ENCODE data around the gene RASA1.

RASA1 gene

DNA sequence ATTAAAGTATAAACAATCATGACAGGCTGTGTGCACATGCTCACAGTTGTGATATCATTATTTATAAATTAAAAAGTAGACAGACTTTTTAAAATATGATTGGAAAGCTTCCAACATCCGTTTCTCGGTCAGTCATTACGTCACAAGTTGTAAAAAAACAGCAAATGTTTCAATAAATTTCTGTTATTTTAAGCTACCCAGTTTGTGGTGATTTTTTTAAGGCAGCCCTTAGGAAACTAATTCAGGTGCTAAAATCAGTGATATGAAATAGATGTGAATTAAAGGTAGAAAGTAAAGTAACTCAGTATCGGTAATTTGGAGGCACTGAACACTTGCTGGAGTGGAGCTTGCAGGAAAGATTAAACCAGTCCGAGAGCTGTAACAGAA is 143.9 kb downstream of the RASA1 start:
- TF ChIP-seq, protein P1, sequence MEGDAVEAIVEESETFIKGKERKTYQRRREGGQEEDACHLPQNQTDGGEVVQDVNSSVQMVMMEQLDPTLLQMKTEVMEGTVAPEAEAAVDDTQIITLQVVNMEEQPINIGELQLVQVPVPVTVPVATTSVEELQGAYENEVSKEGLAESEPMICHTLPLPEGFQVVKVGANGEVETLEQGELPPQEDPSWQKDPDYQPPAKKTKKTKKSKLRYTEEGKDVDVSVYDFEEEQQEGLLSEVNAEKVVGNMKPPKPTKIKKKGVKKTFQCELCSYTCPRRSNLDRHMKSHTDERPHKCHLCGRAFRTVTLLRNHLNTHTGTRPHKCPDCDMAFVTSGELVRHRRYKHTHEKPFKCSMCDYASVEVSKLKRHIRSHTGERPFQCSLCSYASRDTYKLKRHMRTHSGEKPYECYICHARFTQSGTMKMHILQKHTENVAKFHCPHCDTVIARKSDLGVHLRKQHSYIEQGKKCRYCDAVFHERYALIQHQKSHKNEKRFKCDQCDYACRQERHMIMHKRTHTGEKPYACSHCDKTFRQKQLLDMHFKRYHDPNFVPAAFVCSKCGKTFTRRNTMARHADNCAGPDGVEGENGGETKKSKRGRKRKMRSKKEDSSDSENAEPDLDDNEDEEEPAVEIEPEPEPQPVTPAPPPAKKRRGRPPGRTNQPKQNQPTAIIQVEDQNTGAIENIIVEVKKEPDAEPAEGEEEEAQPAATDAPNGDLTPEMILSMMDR (IDR thresholded peaks at IDR 0.05; ENCODE audit: low read depth, low read length) = no peak
- peak overlapping the region; percentile 76 for H3K4me3 ChIP-seq (ENCODE audit: low read depth, low read length)

DNA sequence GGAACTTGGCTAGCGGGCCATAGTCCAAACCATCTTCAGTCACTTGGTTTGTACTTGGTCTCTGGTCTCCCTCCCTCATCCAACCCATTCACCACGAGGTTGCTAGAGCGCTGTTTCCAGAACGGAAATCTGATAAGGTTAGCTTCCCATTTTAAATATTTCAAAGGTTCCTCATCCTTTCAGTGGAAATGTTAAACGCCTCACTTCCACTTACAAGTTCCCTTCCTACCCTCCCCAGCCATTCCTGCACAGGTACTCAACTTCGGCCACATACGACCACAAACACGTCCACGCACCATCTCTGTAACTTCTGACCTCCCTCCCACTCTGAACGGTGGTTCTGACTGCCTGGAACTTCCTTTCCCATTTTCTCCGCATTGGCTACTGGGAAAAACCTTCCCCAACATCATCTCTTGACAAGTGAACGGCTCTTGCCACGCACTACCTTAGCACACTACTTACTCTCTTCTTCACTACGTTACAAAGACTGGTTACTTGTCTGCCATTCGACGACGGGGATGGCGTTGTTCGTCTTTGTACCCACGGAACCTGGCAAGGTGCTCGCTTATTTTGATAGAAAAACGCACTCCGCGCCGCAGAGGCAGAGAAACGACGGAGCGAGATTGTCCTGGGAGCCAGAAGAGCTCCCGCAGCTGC is 144.4 kb downstream of the RASA1 start:
- TF ChIP-seq, protein P1 (IDR thresholded peaks at IDR 0.05; ENCODE audit: low read depth, low read length) = no peak
- peak overlapping the region; percentile 76 for H3K4me3 ChIP-seq (ENCODE audit: low read depth, low read length)

DNA sequence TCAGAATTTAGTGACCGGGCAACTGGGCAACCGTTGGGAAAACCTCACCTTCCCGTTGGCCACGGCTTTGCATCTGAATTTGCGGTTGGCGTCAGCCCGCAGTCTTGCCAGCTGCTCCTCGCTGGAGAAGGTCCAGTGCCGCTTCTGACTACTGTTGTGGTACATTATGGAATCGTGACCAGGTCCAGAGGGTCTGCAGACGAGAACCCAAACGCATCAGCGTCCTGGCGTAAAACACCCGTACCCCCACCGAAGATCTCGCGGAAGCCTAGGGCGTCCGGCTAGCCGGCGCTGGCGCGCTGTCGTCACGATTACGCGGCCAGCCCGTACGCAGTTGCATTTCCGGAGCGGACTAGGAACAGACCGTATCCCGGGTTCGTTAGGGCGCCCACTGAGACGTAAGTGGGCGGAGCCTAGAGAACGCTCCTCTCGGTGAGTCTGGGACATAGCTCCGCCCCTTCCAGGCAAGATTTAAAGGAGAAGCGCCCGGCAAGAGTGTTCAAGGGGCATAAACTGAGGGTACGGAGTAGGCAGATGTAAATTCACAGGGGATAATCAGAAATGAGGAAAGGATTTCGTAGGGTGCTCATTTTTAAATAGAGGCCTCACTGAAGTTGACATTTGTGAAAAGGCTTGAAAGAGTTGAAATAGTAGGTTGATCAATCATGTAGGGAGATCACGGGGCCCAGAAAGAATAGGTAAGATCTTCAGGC is 145.1 kb downstream of the RASA1 start, which contains the start of gene CCNH:
Gene CCNH, minus strand, starts transcription at position 301 of the 713 bp plus-strand sequence. Its CDS starts 136 bp downstream, at position 165.
- peak within 1 kb of the TSS; percentile 76 for H3K4me3 ChIP-seq (ENCODE audit: low read depth, low read length)
- TF ChIP-seq, protein P1 (IDR thresholded peaks at IDR 0.05; ENCODE audit: low read depth, low read length) = no peak

DNA sequence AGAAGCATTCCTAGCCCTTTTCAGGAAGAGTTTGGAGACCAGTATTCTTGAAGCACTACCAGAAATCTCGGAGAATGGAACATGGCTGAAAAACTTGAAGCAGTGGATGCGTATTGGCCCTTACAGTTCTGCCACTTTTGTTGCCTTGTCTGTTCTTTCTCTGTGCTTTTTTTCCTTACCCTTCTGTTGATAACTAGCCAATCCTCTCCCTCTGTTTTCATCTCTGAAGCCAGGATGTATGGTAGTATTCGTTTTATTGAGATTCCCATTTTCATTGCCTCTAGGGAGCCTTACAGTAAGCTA is 145.6 kb downstream of the RASA1 start:
- TF ChIP-seq, protein P1 (IDR thresholded peaks at IDR 0.05; ENCODE audit: low read depth, low read length) = no peak
- peak overlapping the region; percentile 76 for H3K4me3 ChIP-seq (ENCODE audit: low read depth, low read length)

DNA sequence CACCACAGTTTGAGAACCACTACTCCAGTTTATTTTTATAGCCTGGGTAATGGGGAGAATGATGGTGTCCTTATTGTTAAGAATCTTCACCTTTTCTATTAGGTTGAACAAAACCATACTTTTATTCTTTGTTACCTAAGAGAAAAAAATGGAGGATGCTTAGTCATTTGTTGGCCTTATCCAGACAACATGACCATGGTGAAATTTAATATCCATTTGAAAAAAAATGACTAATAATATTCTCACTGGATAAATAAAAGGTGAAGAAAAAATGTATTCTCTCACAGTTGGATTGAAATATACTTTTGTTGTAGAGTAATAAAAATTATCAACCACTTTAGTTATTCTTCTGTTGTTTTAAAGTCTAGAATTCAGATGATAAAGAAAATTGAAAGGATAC is 150.8 kb downstream of the RASA1 start:
- no peak overlapping the region for H3K4me3 ChIP-seq (ENCODE audit: low read depth, low read length)
- TF ChIP-seq, protein P1 (IDR thresholded peaks at IDR 0.05; ENCODE audit: low read depth, low read length) = no peak

DNA sequence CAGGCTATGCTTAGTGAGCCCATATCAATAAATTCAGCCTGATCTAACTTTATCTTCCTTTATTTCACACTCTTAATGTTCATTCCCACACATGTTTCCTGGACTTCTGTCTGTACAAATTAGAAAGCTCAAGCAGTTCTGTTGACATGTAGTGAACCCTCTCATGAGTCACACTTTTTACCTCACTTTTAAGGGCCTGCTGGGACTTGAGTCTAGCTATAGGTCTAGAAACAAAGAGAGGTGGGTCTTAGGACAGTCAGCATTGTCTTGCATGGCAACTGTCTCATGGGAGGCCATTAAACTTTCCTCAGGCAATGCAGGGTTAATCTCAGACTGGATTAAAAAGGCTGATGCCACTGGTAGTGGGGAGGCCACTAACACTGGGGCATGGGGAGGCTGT is 153.6 kb downstream of the RASA1 start:
- TF ChIP-seq, protein P1 (IDR thresholded peaks at IDR 0.05; ENCODE audit: low read depth, low read length) = no peak
- no peak overlapping the region for H3K4me3 ChIP-seq (ENCODE audit: low read depth, low read length)

DNA sequence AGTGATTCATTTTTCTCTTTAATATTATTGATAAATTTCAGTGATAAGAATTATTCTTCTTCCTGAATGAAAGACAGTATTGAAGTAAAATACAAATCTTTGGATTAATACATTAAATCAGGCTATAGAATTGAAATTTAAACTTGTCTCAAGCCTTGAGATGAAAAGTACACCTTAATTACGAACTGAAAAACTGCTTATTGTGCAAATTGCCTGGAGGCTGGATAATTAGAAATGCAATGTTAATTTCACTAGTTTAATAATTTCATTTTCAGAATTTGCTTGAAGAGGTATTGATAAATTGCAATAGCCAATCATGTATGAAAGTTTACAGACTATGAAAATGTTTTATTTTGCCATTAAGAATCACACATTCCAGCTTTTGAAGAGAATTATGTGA is 156.1 kb downstream of the RASA1 start:
- TF ChIP-seq, protein P1 (IDR thresholded peaks at IDR 0.05; ENCODE audit: low read depth, low read length) = no peak
- H3K4me3 ChIP-seq (ENCODE audit: low read depth, low read length) = no peak overlapping the region

Data from WI38 (cell line).